Effector memory CD8-positive, alpha-beta T cell (primary cell): ENCODE data around the gene C4A.
"Not testable (repeated sequence)": the region's sequence is repeated elsewhere in the genome, so short reads cannot be mapped to it uniquely, and the experiment has no call there.

Experiments
- ATAC-seq: fragments of 150-1000 bp; cut with Tn5 transposase; replicated peaks from 2 replicates; pipeline ENCODE4 v1.10.0; 2021; ENCODE audit warnings: mild to moderate bottlenecking, moderate library complexity
- DNase-seq, 3 experiments: peaks; one replicate each; pipeline ENCODE4 v3.0.0; 2021
- H3K27ac Mint-ChIP-seq, 2 donors: one replicate each; pipeline ENCODE4 v1.8.0; 2022; ENCODE audit warnings: mild to moderate bottlenecking in 2 of 2, mixed read lengths in 2 of 2, moderate library complexity in 2 of 2
- H3K27me3 Mint-ChIP-seq, 2 donors: one replicate each; pipeline ENCODE4 v1.8.0; 2022; ENCODE audit warnings: mixed read lengths in 2 of 2
- H3K36me3 Mint-ChIP-seq: one replicate; pipeline ENCODE4 v1.8.0; 2022; ENCODE audit warnings: mild to moderate bottlenecking, moderate library complexity, mixed read lengths; ENCODE audit not compliant: insufficient read depth
- H3K4me1 Mint-ChIP-seq, 2 donors: one replicate each; pipeline ENCODE4 v1.8.0; 2022; ENCODE audit warnings: low read depth in 2 of 2, mixed read lengths in 2 of 2
- H3K4me3 Mint-ChIP-seq, 2 donors: one replicate each; pipeline ENCODE4 v1.8.0; 2022; ENCODE audit warnings: mild to moderate bottlenecking in 2 of 2, mixed read lengths in 2 of 2, moderate library complexity in 2 of 2
- H3K9me3 Mint-ChIP-seq, 2 donors: one replicate each; pipeline ENCODE4 v1.8.0; 2022; ENCODE audit warnings: mixed read lengths in 2 of 2
- total RNA-seq, 9 experiments: gene quantifications; one replicate each; lab custom pipeline; 2026; lab: John Stamatoyannopoulos, UW

Gene C4A
- total RNA-seq = 0 to 1.6 (median 0.72) reads per million in 9 experiments

DNA sequence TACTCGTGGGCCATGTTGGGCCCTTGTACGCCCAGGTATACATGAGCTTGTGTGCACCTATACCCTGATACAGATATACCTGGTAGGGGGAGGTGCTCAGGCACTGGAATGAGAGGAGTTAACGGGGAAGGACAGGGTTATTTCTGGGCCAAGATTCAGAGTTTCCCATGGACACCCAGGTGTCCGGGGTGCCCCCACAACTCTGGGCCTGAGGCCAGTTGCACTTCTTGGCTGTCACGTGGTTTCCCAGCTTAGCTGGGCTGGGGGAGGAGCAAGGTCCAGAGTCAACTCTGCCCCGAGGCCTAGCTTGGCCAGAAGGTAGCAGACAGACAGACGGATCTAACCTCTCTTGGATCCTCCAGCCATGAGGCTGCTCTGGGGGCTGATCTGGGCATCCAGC is at the start of gene C4A:
Gene C4A, plus strand, starts transcription at position 314 of the 400 bp plus-strand sequence. Its CDS starts 51 bp downstream, at position 365.
- not testable (repeated sequence) for DNase-seq, H3K27ac Mint-ChIP-seq, H3K27me3 Mint-ChIP-seq, H3K4me3 Mint-ChIP-seq, H3K4me1 Mint-ChIP-seq, ATAC-seq, H3K9me3 Mint-ChIP-seq
- H3K36me3 Mint-ChIP-seq = peaks cover 14% of the 10 kb centered on the region

DNA sequence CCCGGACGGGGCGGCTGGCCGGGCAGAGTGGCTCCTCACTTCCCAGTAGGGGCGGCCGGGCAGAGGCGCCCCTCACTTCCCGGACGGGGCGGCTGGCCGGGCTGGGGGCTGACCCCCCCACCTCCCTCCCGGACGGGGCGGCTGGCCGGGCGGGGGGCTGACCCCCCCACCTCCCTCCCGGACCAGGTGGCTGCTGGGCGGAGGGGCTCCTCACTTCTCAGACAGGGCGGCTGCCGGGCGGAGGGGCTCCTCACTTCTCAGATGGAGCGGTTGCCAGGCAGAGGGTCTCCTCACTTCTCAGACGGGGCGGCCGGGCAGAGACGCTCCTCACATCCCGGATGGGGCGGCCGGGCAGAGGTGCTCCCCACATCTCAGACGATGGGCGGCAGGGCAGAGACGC is 49.7 kb upstream of the C4A start:
- not testable (repeated sequence) for ATAC-seq, H3K27ac Mint-ChIP-seq, DNase-seq, H3K4me1 Mint-ChIP-seq, H3K9me3 Mint-ChIP-seq, H3K4me3 Mint-ChIP-seq, H3K36me3 Mint-ChIP-seq
- peaks cover 14 to 39% of the 10 kb centered on the region in 2 donors for H3K27me3 Mint-ChIP-seq

DNA sequence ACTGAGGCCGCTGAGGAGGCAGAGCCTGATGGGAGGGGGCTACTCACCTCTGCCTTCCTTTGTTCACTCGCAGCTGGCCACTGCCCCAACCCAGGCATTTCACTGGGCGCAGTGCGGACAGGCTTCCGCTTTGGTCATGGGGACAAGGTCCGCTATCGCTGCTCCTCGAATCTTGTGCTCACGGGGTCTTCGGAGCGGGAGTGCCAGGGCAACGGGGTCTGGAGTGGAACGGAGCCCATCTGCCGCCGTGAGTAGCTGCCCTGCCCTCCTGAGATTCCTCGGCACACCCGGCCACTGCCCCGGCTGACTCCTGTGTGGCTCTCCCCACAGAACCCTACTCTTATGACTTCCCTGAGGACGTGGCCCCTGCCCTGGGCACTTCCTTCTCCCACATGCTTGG is 48.3 kb upstream of the C4A start:
- Mint-ChIP-seq H3K27me3 (peaks cover 8 to 28% of the 10 kb centered on the region in 2 donors), H3K27ac (no peak overlapping the region), H3K4me1 (no peaks in the 10 kb centered on the region), H3K9me3 (no peaks in the 10 kb centered on the region), H3K36me3 (no peaks in the 10 kb centered on the region), H3K4me3 (no peak overlapping the region)
- ATAC-seq (no peak), DNase-seq (no peak)

GRCh38 chr6:31935021-31935420 is 46.8 kb upstream of the C4A start:
- Mint-ChIP-seq H3K36me3 (no peaks in the 10 kb centered on the region), H3K27me3 (peaks cover 8 to 23% of the 10 kb centered on the region in 2 donors), H3K27ac (no peak overlapping the region), H3K4me1 (no peaks in the 10 kb centered on the region), H3K9me3 (no peaks in the 10 kb centered on the region), H3K4me3 (no peak overlapping the region)
- no peak for DNase-seq
- no peak for ATAC-seq

GRCh38 chr6:31935823-31936222 is 46.0 kb upstream of the C4A start:
- no peaks in the 10 kb centered on the region for H3K9me3 Mint-ChIP-seq
- H3K4me1 Mint-ChIP-seq = no peaks in the 10 kb centered on the region
- H3K27ac Mint-ChIP-seq = no peak overlapping the region

GRCh38 chr6:31940256-31940664 is 41.6 kb upstream of the C4A start:
- Mint-ChIP-seq H3K27me3 (peaks cover 17 to 51% of the 10 kb centered on the region in 2 donors), H3K27ac (no peak overlapping the region), H3K9me3 (no peaks in the 10 kb centered on the region), H3K4me1 (peaks cover 0 to 3% of the 10 kb centered on the region in 2 donors), H3K4me3 (no peak overlapping the region), H3K36me3 (peaks cover 4% of the 10 kb centered on the region)
- DNase-seq (no peak), ATAC-seq (no peak)

More at GRCh38 chr6:31935823-31936222, 46.0 kb upstream of the C4A start:
- no peak for DNase-seq
- no peak for ATAC-seq
- Mint-ChIP-seq H3K27me3 (peaks cover 8 to 25% of the 10 kb centered on the region in 2 donors), H3K36me3 (no peaks in the 10 kb centered on the region), H3K4me3 (no peak overlapping the region)

- DNase-seq (no peak), ATAC-seq (no peak)
- Mint-ChIP-seq H3K4me1 (peaks cover 3 to 4% of the 10 kb centered on the region in 2 donors), H3K4me3 (no peak overlapping the region), H3K27me3 (peaks cover 21 to 60% of the 10 kb centered on the region in 2 donors), H3K9me3 (no peaks in the 10 kb centered on the region), H3K36me3 (peaks cover 8% of the 10 kb centered on the region), H3K27ac (no peak overlapping the region)
These were observed 38.1 kb upstream of the C4A start for GRCh38 chr6:31943742-31944141.

DNA sequence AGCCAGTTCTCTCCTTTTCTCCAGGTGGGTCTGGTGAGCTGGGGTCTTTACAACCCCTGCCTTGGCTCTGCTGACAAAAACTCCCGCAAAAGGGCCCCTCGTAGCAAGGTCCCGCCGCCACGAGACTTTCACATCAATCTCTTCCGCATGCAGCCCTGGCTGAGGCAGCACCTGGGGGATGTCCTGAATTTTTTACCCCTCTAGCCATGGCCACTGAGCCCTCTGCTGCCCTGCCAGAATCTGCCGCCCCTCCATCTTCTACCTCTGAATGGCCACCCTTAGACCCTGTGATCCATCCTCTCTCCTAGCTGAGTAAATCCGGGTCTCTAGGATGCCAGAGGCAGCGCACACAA is 36.7 kb upstream of the C4A start:
- ATAC-seq (no peak), DNase-seq (no peak)
- Mint-ChIP-seq H3K9me3 (no peaks in the 10 kb centered on the region), H3K27ac (no peak overlapping the region), H3K27me3 (peaks cover 21 to 60% of the 10 kb centered on the region in 2 donors), H3K36me3 (peaks cover 11% of the 10 kb centered on the region), H3K4me3 (no peak overlapping the region), H3K4me1 (peaks cover 4 to 5% of the 10 kb centered on the region in 2 donors)

DNA sequence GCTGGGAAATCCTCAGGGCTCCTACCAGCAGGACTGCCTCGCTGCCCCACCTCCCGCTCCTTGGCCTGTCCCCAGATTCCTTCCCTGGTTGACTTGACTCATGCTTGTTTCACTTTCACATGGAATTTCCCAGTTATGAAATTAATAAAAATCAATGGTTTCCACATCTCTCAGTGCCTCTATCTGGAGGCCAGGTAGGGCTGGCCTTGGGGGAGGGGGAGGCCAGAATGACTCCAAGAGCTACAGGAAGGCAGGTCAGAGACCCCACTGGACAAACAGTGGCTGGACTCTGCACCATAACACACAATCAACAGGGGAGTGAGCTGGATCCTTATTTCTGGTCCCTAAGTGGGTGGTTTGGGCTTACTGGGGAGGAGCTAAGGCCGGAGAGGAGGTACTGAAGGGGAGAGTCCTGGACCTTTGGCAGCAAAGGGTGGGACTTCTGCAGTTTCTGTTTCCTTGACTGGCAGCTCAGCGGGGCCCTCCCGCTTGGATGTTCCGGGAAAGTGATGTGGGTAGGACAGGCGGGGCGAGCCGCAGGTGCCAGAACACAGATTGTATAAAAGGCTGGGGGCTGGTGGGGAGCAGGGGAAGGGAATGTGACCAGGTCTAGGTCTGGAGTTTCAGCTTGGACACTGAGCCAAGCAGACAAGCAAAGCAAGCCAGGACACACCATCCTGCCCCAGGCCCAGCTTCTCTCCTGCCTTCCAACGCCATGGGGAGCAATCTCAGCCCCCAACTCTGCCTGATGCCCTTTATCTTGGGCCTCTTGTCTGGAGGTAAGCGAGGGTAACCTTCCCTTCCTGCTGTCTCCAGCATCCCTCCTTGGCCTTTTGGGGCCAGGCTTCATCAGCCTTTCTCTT is 36.1 kb upstream of the C4A start, which contains the start of gene CFB:
Gene CFB, plus strand, starts transcription at position 589 of the 863 bp plus-strand sequence. Its CDS starts 127 bp downstream, at position 716.
- Mint-ChIP-seq H3K4me3 (no peak within 1 kb of the TSS), H3K36me3 (peaks cover 11% of the 10 kb centered on the region), H3K27ac (no peak within 1 kb of the TSS), H3K27me3 (peaks cover 21 to 54% of the 10 kb centered on the region in 2 donors), H3K4me1 (peaks cover 4 to 5% of the 10 kb centered on the region in 2 donors), H3K9me3 (no peaks in the 10 kb centered on the region)
- DNase-seq = no peak
- ATAC-seq = no peak

DNA sequence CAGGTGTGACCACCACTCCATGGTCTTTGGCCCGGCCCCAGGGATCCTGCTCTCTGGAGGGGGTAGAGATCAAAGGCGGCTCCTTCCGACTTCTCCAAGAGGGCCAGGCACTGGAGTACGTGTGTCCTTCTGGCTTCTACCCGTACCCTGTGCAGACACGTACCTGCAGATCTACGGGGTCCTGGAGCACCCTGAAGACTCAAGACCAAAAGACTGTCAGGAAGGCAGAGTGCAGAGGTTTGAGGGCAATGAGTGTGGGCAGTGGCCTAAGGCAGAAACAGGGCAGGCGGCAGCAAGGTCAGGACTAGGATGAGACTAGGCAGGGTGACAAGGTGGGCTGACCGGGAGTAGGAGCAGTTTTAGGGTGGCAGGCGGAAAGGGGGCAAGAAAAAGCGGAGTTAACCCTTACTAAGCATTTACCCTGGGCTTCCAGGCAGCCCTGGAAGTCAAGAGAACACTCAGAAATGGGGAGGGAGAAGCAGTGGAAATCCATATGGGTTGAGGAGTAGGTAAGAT is 35.4 kb upstream of the C4A start:
- no peak for ATAC-seq
- Mint-ChIP-seq H3K4me1 (peaks cover 4 to 5% of the 10 kb centered on the region in 2 donors), H3K27me3 (peaks cover 21 to 47% of the 10 kb centered on the region in 2 donors), H3K27ac (no peak overlapping the region), H3K36me3 (peaks cover 11% of the 10 kb centered on the region), H3K4me3 (no peak overlapping the region), H3K9me3 (no peaks in the 10 kb centered on the region)
- DNase-seq = no peak

DNA sequence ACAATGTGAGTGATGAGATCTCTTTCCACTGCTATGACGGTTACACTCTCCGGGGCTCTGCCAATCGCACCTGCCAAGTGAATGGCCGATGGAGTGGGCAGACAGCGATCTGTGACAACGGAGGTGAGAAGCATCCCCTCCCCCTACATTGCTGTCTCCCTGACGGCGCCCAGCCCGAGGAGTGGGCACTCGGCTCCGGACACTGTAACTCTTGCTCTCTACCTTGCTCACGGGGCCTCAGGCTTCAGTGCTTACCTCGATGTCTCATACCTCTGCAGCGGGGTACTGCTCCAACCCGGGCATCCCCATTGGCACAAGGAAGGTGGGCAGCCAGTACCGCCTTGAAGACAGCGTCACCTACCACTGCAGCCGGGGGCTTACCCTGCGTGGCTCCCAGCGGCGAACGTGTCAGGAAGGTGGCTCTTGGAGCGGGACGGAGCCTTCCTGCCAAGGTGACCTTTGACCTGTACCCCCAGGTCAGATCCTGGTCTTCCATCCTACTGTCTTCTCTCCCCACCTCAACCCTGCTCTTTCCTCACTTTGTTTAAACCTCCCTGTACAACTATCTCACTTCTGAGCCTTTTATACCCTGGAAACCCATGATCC is 34.7 kb upstream of the C4A start:
- DNase-seq (no peak), ATAC-seq (no peak)
- H3K27ac Mint-ChIP-seq = peak overlapping the region in 1 of 2 donors; percentile 78
- H3K4me1 Mint-ChIP-seq = peaks cover 4 to 5% of the 10 kb centered on the region in 2 donors
- H3K9me3 Mint-ChIP-seq = no peaks in the 10 kb centered on the region
- peaks cover 18 to 40% of the 10 kb centered on the region in 2 donors for H3K27me3 Mint-ChIP-seq
- peaks cover 12% of the 10 kb centered on the region for H3K36me3 Mint-ChIP-seq
- H3K4me3 Mint-ChIP-seq = no peak overlapping the region

DNA sequence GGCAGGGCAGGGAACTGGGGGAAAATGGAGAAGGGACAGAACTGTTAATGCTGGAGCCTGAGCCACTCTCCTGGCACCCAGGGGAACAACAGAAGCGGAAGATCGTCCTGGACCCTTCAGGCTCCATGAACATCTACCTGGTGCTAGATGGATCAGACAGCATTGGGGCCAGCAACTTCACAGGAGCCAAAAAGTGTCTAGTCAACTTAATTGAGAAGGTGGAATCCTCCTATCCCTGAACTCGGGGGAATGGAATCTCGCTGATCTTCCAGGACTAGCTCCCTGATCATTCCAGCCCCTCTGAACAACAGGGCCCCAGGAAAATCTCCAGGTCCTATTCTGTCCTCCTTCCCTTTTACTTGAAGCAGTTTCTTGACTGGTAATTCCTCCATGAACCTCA is 34.0 kb upstream of the C4A start:
- peaks cover 11 to 33% of the 10 kb centered on the region in 2 donors for H3K27me3 Mint-ChIP-seq
- ATAC-seq = no peak
- peaks cover 18% of the 10 kb centered on the region for H3K36me3 Mint-ChIP-seq
- H3K4me3 Mint-ChIP-seq = no peak overlapping the region
- H3K4me1 Mint-ChIP-seq = peaks cover 3 to 4% of the 10 kb centered on the region in 2 donors
- no peaks in the 10 kb centered on the region for H3K9me3 Mint-ChIP-seq
- no peak overlapping the region for H3K27ac Mint-ChIP-seq
- DNase-seq = no peak

- peaks cover 19% of the 10 kb centered on the region for H3K36me3 Mint-ChIP-seq
- DNase-seq = no peak
- ATAC-seq = no peak
- no peaks in the 10 kb centered on the region for H3K9me3 Mint-ChIP-seq
- H3K4me3 Mint-ChIP-seq = no peak overlapping the region
- H3K4me1 Mint-ChIP-seq = peaks cover 3 to 4% of the 10 kb centered on the region in 2 donors
- H3K27me3 Mint-ChIP-seq = peaks cover 11 to 28% of the 10 kb centered on the region in 2 donors
- no peak overlapping the region for H3K27ac Mint-ChIP-seq
These were observed 33.6 kb upstream of the C4A start for GRCh38 chr6:31948306-31948705.
